Skeletal muscle satellite cell (primary cell): ENCODE data around the gene C12orf50. TPM values are rescaled to one million over a fixed set of nuclear protein-coding genes. Genes with fewer than 3 reads are reported as not detected.

ENCODE experiments used
- H3K27me3 ChIP-seq: 2 replicates; pipeline ENCODE4 v1.7.0; 2013; ENCODE audit warnings: low read length; ENCODE audit not compliant: control insufficient read depth, insufficient read depth
- H3K36me3 ChIP-seq: 2 replicates; pipeline ENCODE4 v1.7.0; 2013; ENCODE audit warnings: mild to moderate bottlenecking, control low read depth, low read length; ENCODE audit not compliant: insufficient read depth
- H3K4me1 ChIP-seq: 2 replicates; pipeline ENCODE4 v1.7.0; 2013; ENCODE audit warnings: low read length; ENCODE audit not compliant: control insufficient read depth, insufficient read depth
- H3K4me2 ChIP-seq: 2 replicates; pipeline ENCODE4 v1.7.0; 2013; ENCODE audit warnings: mild to moderate bottlenecking, low read length
- H3K4me3 ChIP-seq: 2 replicates; pipeline ENCODE4 v1.7.0; 2013; ENCODE audit warnings: low read length
- H3K9ac ChIP-seq: 2 replicates; pipeline ENCODE4 v1.7.0; 2013; ENCODE audit warnings: mild to moderate bottlenecking, low read depth, low read length, moderate library complexity
- H3K9me3 ChIP-seq: replicated peaks from 2 replicates; pipeline ENCODE4 v1.7.0; 2013; ENCODE audit warnings: mild to moderate bottlenecking, control low read depth, low read length
- total RNA-seq: library from RNA; depleted of rRNA; stranded (reverse); fragments of >200 nt; gene quantifications from 2 replicates; pipeline ENCODE4 v1.2.3, GENCODE V29; 2012; rRNA removed

The C12orf50 gene
- not detected in 2 replicates for total RNA-seq

GRCh38 chr12:88029093-88029665 lies at the start of gene C12orf50:
Gene C12orf50, minus strand, starts transcription at chr12:88029401. Its CDS starts 2,439 bp downstream, at chr12:88026962.
- no peaks in the 10 kb centered on the region for H3K9me3 ChIP-seq
- H3K4me3 ChIP-seq: no peak within 1 kb of the TSS
- no peaks in the 10 kb centered on the region for H3K36me3 ChIP-seq
- H3K4me1 ChIP-seq: no peaks in the 10 kb centered on the region
- no peaks in the 10 kb centered on the region for H3K27me3 ChIP-seq
- H3K9ac ChIP-seq: no peak within 1 kb of the TSS
- H3K4me2 ChIP-seq: no peak within 1 kb of the TSS

DNA sequence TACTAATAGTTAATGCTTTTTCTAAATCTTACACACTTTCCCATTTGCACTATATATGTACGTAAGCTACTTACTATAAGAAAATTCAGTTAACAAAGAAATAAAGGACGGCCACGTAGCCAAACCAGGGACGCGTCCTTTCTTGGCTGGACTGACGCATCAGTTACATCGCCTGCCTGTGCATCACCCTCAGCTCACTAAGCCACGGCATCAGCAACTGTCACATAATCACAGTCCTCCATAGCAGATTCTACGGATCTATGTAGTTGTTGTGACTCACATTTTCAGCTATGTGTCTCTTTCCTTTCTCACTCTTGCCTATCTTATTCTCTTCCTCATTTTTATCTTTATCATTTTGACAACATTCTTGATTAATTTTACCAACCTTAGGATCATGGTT lies 38.1 kb upstream of the C12orf50 start:
- Histone ChIP-seq H3K4me3 (no peak overlapping the region), H3K9me3 (no peaks in the 10 kb centered on the region), H3K9ac (no peak overlapping the region), H3K27me3 (no peaks in the 10 kb centered on the region), H3K4me1 (peaks cover 8% of the 10 kb centered on the region), H3K36me3 (peaks cover 9% of the 10 kb centered on the region), H3K4me2 (no peak overlapping the region)

- Histone ChIP-seq H3K4me1 (peaks cover 8% of the 10 kb centered on the region), H3K27me3 (no peaks in the 10 kb centered on the region), H3K36me3 (peaks cover 6% of the 10 kb centered on the region), H3K4me2 (no peak overlapping the region), H3K4me3 (no peak overlapping the region), H3K9ac (no peak overlapping the region), H3K9me3 (no peaks in the 10 kb centered on the region)
These were observed 34.2 kb upstream of the C12orf50 start for GRCh38 chr12:88063375-88063774.

DNA sequence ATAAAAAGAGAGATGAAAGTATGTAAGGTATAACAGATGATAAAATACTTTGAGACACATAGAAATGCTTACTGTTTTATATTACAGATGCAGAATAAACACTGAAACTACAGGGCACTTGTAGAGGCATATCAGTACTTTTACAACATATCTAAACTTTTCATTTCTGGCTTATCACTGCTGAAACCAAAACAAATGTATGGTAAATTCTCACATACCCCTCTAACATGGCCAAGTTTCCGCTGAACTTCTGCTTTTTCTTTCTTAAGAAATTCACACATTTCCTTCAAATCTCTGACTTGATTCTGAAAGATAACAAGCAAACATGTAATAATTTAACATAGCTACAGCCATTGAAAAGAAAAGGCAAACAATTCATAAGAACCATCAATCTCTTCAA lies 33.3 kb upstream of the C12orf50 start:
- no peaks in the 10 kb centered on the region for H3K9me3 ChIP-seq
- H3K4me2 ChIP-seq: no peak overlapping the region
- peaks cover 8% of the 10 kb centered on the region for H3K4me1 ChIP-seq
- peaks cover 6% of the 10 kb centered on the region for H3K36me3 ChIP-seq
- H3K4me3 ChIP-seq: no peak overlapping the region
- H3K9ac ChIP-seq: no peak overlapping the region
- H3K27me3 ChIP-seq: no peaks in the 10 kb centered on the region

DNA sequence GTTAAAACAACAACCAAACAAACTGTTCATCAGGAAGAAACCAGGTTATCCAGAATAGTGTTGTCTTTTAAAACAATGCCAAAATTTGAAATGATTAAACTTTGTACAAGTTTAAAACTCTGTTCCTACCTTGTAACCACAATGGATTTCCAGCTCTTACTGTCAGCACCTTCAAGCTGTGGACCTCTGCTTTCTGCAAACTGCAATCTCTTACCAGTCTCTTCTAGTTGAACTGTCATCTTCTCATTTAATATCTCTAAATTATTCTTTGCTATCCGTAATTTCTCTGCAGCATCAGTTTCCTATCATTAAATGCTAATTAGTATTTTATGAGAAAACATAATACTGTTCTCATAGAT lies 29.5 kb upstream of the C12orf50 start:
- Histone ChIP-seq H3K9ac (no peak overlapping the region), H3K27me3 (no peaks in the 10 kb centered on the region), H3K36me3 (peaks cover 17% of the 10 kb centered on the region), H3K4me3 (no peak overlapping the region), H3K4me2 (no peak overlapping the region), H3K4me1 (peaks cover 14% of the 10 kb centered on the region), H3K9me3 (no peaks in the 10 kb centered on the region)

- H3K4me2 ChIP-seq: no peak overlapping the region
- no peaks in the 10 kb centered on the region for H3K27me3 ChIP-seq
- no peak overlapping the region for H3K9ac ChIP-seq
- H3K4me1 ChIP-seq: peaks cover 9% of the 10 kb centered on the region
- H3K36me3 ChIP-seq: peaks cover 18% of the 10 kb centered on the region
- H3K4me3 ChIP-seq: no peak overlapping the region
- H3K9me3 ChIP-seq: no peaks in the 10 kb centered on the region
These were observed 29.0 kb upstream of the C12orf50 start for GRCh38 chr12:88057994-88058718.

GRCh38 chr12:88056571-88056970 lies 27.4 kb upstream of the C12orf50 start:
- Histone ChIP-seq H3K9ac (no peak overlapping the region), H3K27me3 (no peaks in the 10 kb centered on the region), H3K4me3 (no peak overlapping the region), H3K9me3 (no peaks in the 10 kb centered on the region), H3K4me2 (no peak overlapping the region), H3K4me1 (peaks cover 6% of the 10 kb centered on the region), H3K36me3 (peaks cover 24% of the 10 kb centered on the region)

DNA sequence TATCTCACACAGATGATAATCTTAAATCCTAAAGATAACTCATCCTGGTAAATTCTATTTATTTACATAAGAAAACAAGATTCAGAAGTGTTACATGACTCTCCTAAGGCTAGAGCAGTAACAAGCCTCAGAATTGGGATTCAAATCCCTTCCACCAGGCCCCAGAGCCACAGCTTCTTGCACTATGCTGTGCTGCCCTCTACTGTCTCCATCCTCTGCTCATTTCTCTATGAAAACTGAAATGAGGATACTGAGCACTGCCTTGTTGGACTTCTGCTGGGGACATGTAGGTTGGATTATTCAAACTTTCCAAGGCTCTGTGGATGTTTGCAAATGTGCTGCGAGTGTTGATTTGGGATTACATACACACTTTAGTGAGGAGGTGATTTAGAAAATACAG lies 23.5 kb upstream of the C12orf50 start:
- Histone ChIP-seq H3K4me3 (no peak overlapping the region), H3K4me2 (no peak overlapping the region), H3K9me3 (no peaks in the 10 kb centered on the region), H3K4me1 (peaks cover 6% of the 10 kb centered on the region), H3K36me3 (peaks cover 52% of the 10 kb centered on the region), H3K9ac (no peak overlapping the region), H3K27me3 (no peaks in the 10 kb centered on the region)

DNA sequence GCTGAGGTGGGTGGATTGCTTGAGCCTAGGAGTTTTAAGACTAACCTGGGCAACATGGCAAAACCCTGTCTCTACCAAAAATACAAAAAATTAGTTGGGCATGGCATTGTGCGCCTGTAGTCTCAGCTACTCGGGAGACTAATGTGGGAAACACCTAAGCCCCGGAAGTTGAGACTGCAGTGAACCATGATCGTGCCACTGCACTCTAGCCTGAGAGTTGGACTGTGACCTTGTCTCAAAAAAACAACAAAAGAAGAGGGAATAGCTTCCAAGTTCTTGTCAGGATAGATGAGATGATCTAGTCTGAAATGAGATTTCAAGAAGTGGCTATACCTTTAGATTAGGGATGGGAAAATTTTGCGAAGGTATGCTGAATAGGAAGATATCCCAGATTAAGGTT lies 14.8 kb upstream of the C12orf50 start:
- Histone ChIP-seq H3K4me3 (no peak overlapping the region), H3K9me3 (no peaks in the 10 kb centered on the region), H3K4me2 (no peak overlapping the region), H3K9ac (no peak overlapping the region), H3K4me1 (no peaks in the 10 kb centered on the region), H3K27me3 (no peaks in the 10 kb centered on the region), H3K36me3 (peaks cover 50% of the 10 kb centered on the region)

- peaks cover 15% of the 10 kb centered on the region for H3K4me1 ChIP-seq
- no peaks in the 10 kb centered on the region for H3K9me3 ChIP-seq
- no peak overlapping the region for H3K4me3 ChIP-seq
- peak overlapping the region; percentile 91 for H3K4me2 ChIP-seq
- peaks cover 5% of the 10 kb centered on the region for H3K36me3 ChIP-seq
- H3K9ac ChIP-seq: no peak overlapping the region
- no peaks in the 10 kb centered on the region for H3K27me3 ChIP-seq
These were observed 8.6 kb upstream of the C12orf50 start for GRCh38 chr12:88037770-88038169.

- H3K4me3 ChIP-seq: peak overlapping the region; percentile 93
- H3K9me3 ChIP-seq: no peaks in the 10 kb centered on the region
- H3K36me3 ChIP-seq: peaks cover 5% of the 10 kb centered on the region
- peak overlapping the region; percentile 91 for H3K4me2 ChIP-seq
- H3K27me3 ChIP-seq: no peaks in the 10 kb centered on the region
- peaks cover 15% of the 10 kb centered on the region for H3K4me1 ChIP-seq
- peak overlapping the region; percentile 85 for H3K9ac ChIP-seq
These were observed 7.3 kb upstream of the C12orf50 start for GRCh38 chr12:88036353-88036965.
